ENCODE measurements around the gene PSMD1. TPM values are rescaled to one million over a fixed set of nuclear protein-coding genes. Genes with fewer than 3 reads are reported as not detected.

PSMD1 gene
- total RNA-seq, 4 donors from 2014 or later, result 47.9 to 79.3 (median 61.9) TPM

GRCh38 chr2:231203087-231203486 is 146.4 kb downstream of the PSMD1 start:
- H3K27ac ChIP-seq, result no peak overlapping the region
- WGBS, 2 donors, result 92 to 93% methylated on average over 7 of the region's 7 CpGs
- DNase-seq (ENCODE audit: low spot score in 2 of 2), result no peak
- no peak overlapping the region for H3K4me3 ChIP-seq
- H3K9me3 ChIP-seq, result no peaks in the 10 kb centered on the region
- H3K27me3 ChIP-seq, result no peaks in the 10 kb centered on the region
- TF ChIP-seq EP300 (IDR thresholded peaks at IDR 0.05), result no peak
- TF ChIP-seq CTCF (IDR thresholded peaks at IDR 0.05), result no peak
- no peak for TF ChIP-seq POLR2A (IDR thresholded peaks at IDR 0.05)
- peaks cover 0 to 9% (median 0%) of the 10 kb centered on the region in 3 donors for H3K36me3 ChIP-seq
- H3K4me1 ChIP-seq, result peaks cover 0 to 9% (median 2%) of the 10 kb centered on the region in 4 donors

GRCh38 chr2:231204146-231204545 is 147.5 kb downstream of the PSMD1 start:
- DNase-seq (ENCODE audit: low spot score in 2 of 2), result no peak
- no peak for TF ChIP-seq CTCF (IDR thresholded peaks at IDR 0.05)
- TF ChIP-seq POLR2A (IDR thresholded peaks at IDR 0.05), result no peak
- no peak for TF ChIP-seq EP300 (IDR thresholded peaks at IDR 0.05)
- Histone ChIP-seq H3K36me3 (peaks cover 0 to 19% (median 0%) of the 10 kb centered on the region in 3 donors), H3K9me3 (no peaks in the 10 kb centered on the region), H3K27ac (no peak overlapping the region), H3K4me3 (no peak overlapping the region), H3K4me1 (peaks cover 0 to 7% (median 1%) of the 10 kb centered on the region in 4 donors), H3K27me3 (no peaks in the 10 kb centered on the region)
- WGBS, 2 donors, result 96 to 97% methylated on average over 3 of the region's 3 CpGs

- no peaks in the 10 kb centered on the region for H3K27me3 ChIP-seq
- no peak for DNase-seq (ENCODE audit: low spot score in 2 of 2)
- H3K4me1 ChIP-seq, result peaks cover 0 to 3% (median 0%) of the 10 kb centered on the region in 4 donors
- peaks cover 0 to 24% (median 0%) of the 10 kb centered on the region in 3 donors for H3K36me3 ChIP-seq
- no peak overlapping the region for H3K27ac ChIP-seq
- H3K4me3 ChIP-seq, result no peak overlapping the region
- no peak for TF ChIP-seq EP300 (IDR thresholded peaks at IDR 0.05)
- TF ChIP-seq POLR2A (IDR thresholded peaks at IDR 0.05), result no peak
- TF ChIP-seq CTCF (IDR thresholded peaks at IDR 0.05), result no peak
- H3K9me3 ChIP-seq, result no peaks in the 10 kb centered on the region
- WGBS, 2 donors, result 90 to 91% methylated on average over 5 of the region's 5 CpGs
Measured at GRCh38 chr2:231204581-231204980, 147.9 kb downstream of the PSMD1 start.

DNA sequence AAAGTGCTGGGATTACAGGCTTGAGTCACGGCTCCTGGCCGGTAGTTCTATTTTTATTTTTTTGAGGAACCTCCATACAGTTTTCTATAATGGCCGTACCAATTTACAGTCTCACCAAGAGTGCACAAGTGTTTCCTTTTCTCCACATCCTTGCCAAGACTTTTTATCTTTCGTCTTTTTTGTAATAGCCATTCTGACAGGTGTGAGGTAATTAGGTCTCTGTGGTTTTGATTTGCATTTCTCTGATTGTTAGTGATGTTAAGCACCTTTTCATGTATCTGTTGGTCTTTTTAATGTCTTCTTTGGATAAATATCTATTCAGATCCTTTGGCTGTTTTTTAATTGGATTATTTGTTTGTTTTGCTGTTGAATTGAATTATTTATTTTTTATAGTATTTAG is 151.1 kb downstream of the PSMD1 start:
- H3K4me1 ChIP-seq, result no peaks in the 10 kb centered on the region

GRCh38 chr2:231210782-231211181 is 154.1 kb downstream of the PSMD1 start:
- H3K9me3 ChIP-seq, result no peaks in the 10 kb centered on the region
- peaks cover 0 to 61% (median 0%) of the 10 kb centered on the region in 3 donors for H3K36me3 ChIP-seq
- H3K4me1 ChIP-seq, result no peaks in the 10 kb centered on the region
- H3K27me3 ChIP-seq, result no peaks in the 10 kb centered on the region
- DNase-seq (ENCODE audit: low spot score in 2 of 2), result no peak
- TF ChIP-seq POLR2A (IDR thresholded peaks at IDR 0.05), result no peak
- TF ChIP-seq EP300 (IDR thresholded peaks at IDR 0.05), result no peak
- TF ChIP-seq CTCF (IDR thresholded peaks at IDR 0.05), result no peak
- WGBS, 2 donors, result 71 to 73% methylated on average over 3 of the region's 3 CpGs
- H3K4me3 ChIP-seq, result no peak overlapping the region
- H3K27ac ChIP-seq, result no peak overlapping the region

More for the DNA sequence above, 151.1 kb downstream of the PSMD1 start:
- Histone ChIP-seq H3K36me3 (peaks cover 0 to 38% (median 0%) of the 10 kb centered on the region in 3 donors), H3K9me3 (no peaks in the 10 kb centered on the region), H3K27ac (no peak overlapping the region), H3K27me3 (no peaks in the 10 kb centered on the region), H3K4me3 (no peak overlapping the region)
- TF ChIP-seq POLR2A (IDR thresholded peaks at IDR 0.05), result no peak
- no peak for TF ChIP-seq EP300 (IDR thresholded peaks at IDR 0.05)
- TF ChIP-seq CTCF (IDR thresholded peaks at IDR 0.05), result no peak
- DNase-seq (ENCODE audit: low spot score in 2 of 2), result no peak
- WGBS, 2 donors, result 83 to 95% methylated on average over 4 of the region's 4 CpGs
